H1 (cell line): Measurements from ENCODE around the gene HIBCH. TPM values are rescaled to one million over a fixed set of nuclear protein-coding genes. Genes with fewer than 3 reads are reported as not detected.

ENCODE experiments used
- CTCF ChIA-PET: fragments of 300-600 bp; sonication (Branson Sonifier 250); formaldehyde crosslinking; loops from one replicate; lab custom pipeline; 2021; ENCODE audit not compliant: partially characterized antibody; lab: Charles Lee
- POLR2A ChIA-PET: fragments of 300-600 bp; sonication (Branson Sonifier 250); formaldehyde crosslinking; loops from one replicate; lab custom pipeline; 2021; ENCODE audit warnings: inconsistent platforms; ENCODE audit not compliant: partially characterized antibody; lab: Charles Lee
- DNase-seq, 2 experiments: peaks; one replicate each; pipeline versions ENCODE4 v3.0.0 to v3.0.0-alpha.2; 2010 to 2022; ENCODE audit warnings: low spot score in 2 of 2, low read depth in 1 of 2, mixed read lengths in 1 of 2
- FAIRE-seq: peaks from 2 replicates; lab custom pipeline; 2011; peaks lifted over from hg19 to GRCh38; lab: Jason Lieb, UNC
- H2AFZ ChIP-seq: 2 replicates; pipeline ENCODE4 v1.8.1; 2012; ENCODE audit warnings: low read length, inconsistent platforms
- H2AK5ac ChIP-seq: 2 replicates; pipeline ENCODE4 v1.6.1; 2013; ENCODE audit warnings: low read depth, low read length
- H2BK120ac ChIP-seq: replicated peaks from 2 replicates; pipeline ENCODE3; 2013; ENCODE audit warnings: low read depth, low read length, inconsistent platforms
- H2BK12ac ChIP-seq: 2 replicates; pipeline ENCODE4 v1.6.1; 2013; ENCODE audit warnings: low read depth, low read length
- H2BK15ac ChIP-seq: 2 replicates; pipeline ENCODE4 v1.6.1; 2013; ENCODE audit warnings: low read length
- H2BK20ac ChIP-seq: 2 replicates; pipeline ENCODE4 v1.6.1; 2013; ENCODE audit warnings: low read length
- H2BK5ac ChIP-seq: 2 replicates; pipeline ENCODE4 v1.6.1; 2013; ENCODE audit warnings: low read depth, low read length
- H3K14ac ChIP-seq: 2 replicates; pipeline ENCODE4 v1.6.1; 2013; ENCODE audit warnings: inconsistent platforms; ENCODE audit not compliant: insufficient read length
- H3K18ac ChIP-seq: 2 replicates; pipeline ENCODE4 v1.6.1; 2013; ENCODE audit warnings: low read length; ENCODE audit errors: extremely low read depth
- H3K23ac ChIP-seq: 2 replicates; pipeline ENCODE4 v1.6.1; 2013; ENCODE audit warnings: inconsistent platforms; ENCODE audit not compliant: insufficient read length
- H3K23me2 ChIP-seq: 2 replicates; pipeline ENCODE4 v1.6.1; 2013; ENCODE audit warnings: low read depth, low read length
- H3K27ac ChIP-seq: 2 replicates; pipeline ENCODE4 v1.6.1; 2011; ENCODE audit warnings: low read depth, low read length, inconsistent platforms
- H3K27me3 ChIP-seq, 4 experiments: replicated peaks in 1 of 4; 1 replicate in 1 of 4; 2 replicates in 3 of 4; pipeline versions ENCODE4 v1.6.1 to v1.8.1; 2011 to 2013; ENCODE audit warnings: low read length in 3 of 4, mild to moderate bottlenecking in 3 of 4, inconsistent platforms in 2 of 4, mixed read lengths in 2 of 4, moderate library complexity in 1 of 4; ENCODE audit not compliant: control insufficient read depth in 3 of 4, insufficient read depth in 3 of 4; ENCODE audit errors: extremely low read depth in 1 of 4
- H3K36me3 ChIP-seq, 4 experiments: 2 replicates each; pipeline versions ENCODE4 v1.6.1 to v1.8.1; 2011 to 2013; ENCODE audit warnings: mild to moderate bottlenecking in 4 of 4, low read length in 3 of 4, moderate library complexity in 2 of 4, control low read depth in 1 of 4, inconsistent platforms in 1 of 4; ENCODE audit not compliant: insufficient read depth in 4 of 4, control insufficient read depth in 2 of 4
- H3K4ac ChIP-seq: replicated peaks from 2 replicates; pipeline ENCODE3; 2013; ENCODE audit warnings: low read length, low read depth, mixed read lengths, inconsistent platforms; ENCODE audit not compliant: insufficient read length
- H3K4me1 ChIP-seq, 4 experiments: replicated peaks in 1 of 4; 1 replicate in 1 of 4; 2 replicates in 3 of 4; pipeline versions ENCODE4 v1.6.1 to v1.8.1; 2011 to 2013; ENCODE audit warnings: low read length in 3 of 4, inconsistent platforms in 2 of 4, mixed read lengths in 1 of 4; ENCODE audit not compliant: insufficient read depth in 4 of 4, control insufficient read depth in 3 of 4
- H3K4me2 ChIP-seq, 2 experiments: 2 replicates each; pipeline versions ENCODE4 v1.6.1 to v1.8.1; 2011 to 2013; ENCODE audit warnings: low read depth in 2 of 2, low read length in 2 of 2, control low read depth in 1 of 2, inconsistent platforms in 1 of 2, mild to moderate bottlenecking in 1 of 2; ENCODE audit not compliant: insufficient read depth in 1 of 2
- H3K4me3 ChIP-seq, 4 experiments: fragments of 200-600, 300-600 bp in 1 of 4; sonication (generic), shearing (Covaris generic), sonication (Bioruptor Twin) in 1 of 4; 2 replicates each; pipeline versions ENCODE4 v1.5.1 to v1.8.1; 2011 to 2016; ENCODE audit warnings: low read length in 4 of 4, low read depth in 3 of 4, control low read depth in 2 of 4, inconsistent platforms in 2 of 4, mild to moderate bottlenecking in 2 of 4, mixed read lengths in 1 of 4, moderate library complexity in 1 of 4; ENCODE audit not compliant: insufficient read depth in 2 of 4; ENCODE audit errors: extremely low read depth in 1 of 4
- H3K56ac ChIP-seq: replicated peaks from 2 replicates; pipeline ENCODE3; 2013; ENCODE audit warnings: low read depth, mild to moderate bottlenecking, mixed read lengths, low read length, inconsistent platforms; ENCODE audit not compliant: insufficient read length
- H3K79me1 ChIP-seq: 2 replicates; pipeline ENCODE4 v1.6.1; 2013; ENCODE audit warnings: low read depth, low read length, control low read depth
- H3K79me2 ChIP-seq, 2 experiments: 2 replicates each; pipeline versions ENCODE4 v1.6.1 to v1.8.1; 2012 to 2013; ENCODE audit warnings: low read length in 2 of 2, mild to moderate bottlenecking in 2 of 2, inconsistent platforms in 1 of 2; ENCODE audit not compliant: insufficient read depth in 2 of 2, control insufficient read depth in 1 of 2
- H3K9ac ChIP-seq, 4 experiments: replicated peaks in 1 of 4; 1 replicate in 1 of 4; 2 replicates in 3 of 4; pipeline versions ENCODE4 v1.6.1 to v1.8.1; 2011 to 2013; ENCODE audit warnings: low read depth in 3 of 4, low read length in 3 of 4, control low read depth in 2 of 4, mild to moderate bottlenecking in 2 of 4, moderate library complexity in 2 of 4, inconsistent platforms in 1 of 4; ENCODE audit errors: extremely low read depth in 1 of 4
- H3K9me3 ChIP-seq, 2 experiments: 2 replicates each; pipeline versions ENCODE4 v1.6.1 to v1.8.1; 2012 to 2013; ENCODE audit warnings: mild to moderate bottlenecking in 2 of 2, moderate library complexity in 2 of 2, control low read depth in 1 of 2, inconsistent platforms in 1 of 2, low read depth in 1 of 2, low read length in 1 of 2, mixed read lengths in 1 of 2; ENCODE audit not compliant: insufficient read depth in 2 of 2
- H4K20me1 ChIP-seq, 2 experiments: replicated peaks in 1 of 2; 2 replicates each; pipeline versions ENCODE3 to v1.8.1; 2011 to 2013; ENCODE audit warnings: inconsistent platforms in 2 of 2, low read length in 2 of 2, mild to moderate bottlenecking in 1 of 2; ENCODE audit not compliant: insufficient read depth in 2 of 2, control insufficient read depth in 1 of 2
- H4K5ac ChIP-seq: 2 replicates; pipeline ENCODE4 v1.6.1; 2013; ENCODE audit warnings: low read length, low read depth, mixed read lengths, inconsistent platforms; ENCODE audit not compliant: insufficient read length
- H4K8ac ChIP-seq: 2 replicates; pipeline ENCODE4 v1.8.0; 2013; ENCODE audit warnings: mild to moderate bottlenecking, moderate library complexity, low read length, inconsistent platforms; ENCODE audit not compliant: insufficient read depth; ENCODE audit errors: extremely low read depth
- H4K91ac ChIP-seq: replicated peaks from 2 replicates; pipeline ENCODE3; 2013; ENCODE audit warnings: low read length, mixed read lengths, inconsistent platforms; ENCODE audit not compliant: insufficient read length
- CEBPB ChIP-seq: IDR thresholded peaks from 2 replicates; pipeline ENCODE4 v1.6.1; 2012; ENCODE audit warnings: low read depth, low read length
- CREB1 ChIP-seq: IDR thresholded peaks from 2 replicates; pipeline ENCODE4 v1.6.1; 2012; ENCODE audit warnings: inconsistent platforms
- EP300 ChIP-seq, 2 experiments: IDR thresholded peaks; 1 replicate in 1 of 2; 2 replicates in 1 of 2; pipeline ENCODE4 v1.6.1; 2011 to 2012; ENCODE audit warnings: low read depth in 2 of 2, low read length in 2 of 2, mild to moderate bottlenecking in 2 of 2, borderline replicate concordance in 1 of 2, inconsistent platforms in 1 of 2, moderate library complexity in 1 of 2
- HDAC2 ChIP-seq, 2 experiments: fragments of 300-600 bp in 1 of 2; sonication (generic) in 1 of 2; IDR thresholded peaks; 2 replicates each; pipeline ENCODE4 v1.6.1; 2011 to 2012; ENCODE audit warnings: low read depth in 2 of 2, low read length in 2 of 2, mild to moderate bottlenecking in 2 of 2, moderate library complexity in 2 of 2, borderline replicate concordance in 1 of 2, inconsistent platforms in 1 of 2
- KDM4A ChIP-seq: IDR thresholded peaks from one replicate; pipeline ENCODE4 v1.7.1; 2012; ENCODE audit warnings: low read depth, mild to moderate bottlenecking, moderate library complexity, low read length, inconsistent platforms; ENCODE audit not compliant: severe bottlenecking
- KDM5A ChIP-seq: fragments of 200-600 bp; IDR thresholded peaks from 2 replicates; pipeline ENCODE4 v1.7.1; 2012; ENCODE audit warnings: mild to moderate bottlenecking, low read length, inconsistent platforms, mixed read lengths
- MAFK ChIP-seq: IDR thresholded peaks from 2 replicates; pipeline ENCODE4 v1.6.1; 2012; ENCODE audit warnings: low read depth, mild to moderate bottlenecking, improper control_type of control experiment, low read length
- RXRA ChIP-seq: IDR thresholded peaks from 2 replicates; pipeline ENCODE4 v1.6.1; 2011; ENCODE audit warnings: low read depth, mild to moderate bottlenecking, low read length, moderate library complexity; ENCODE audit not compliant: insufficient read depth
- SIX5 ChIP-seq: IDR thresholded peaks from 2 replicates; pipeline ENCODE4 v1.6.1; 2011; ENCODE audit warnings: mild to moderate bottlenecking, low read depth, low read length
- TBP ChIP-seq: IDR thresholded peaks from 2 replicates; pipeline ENCODE4 v1.6.1; 2011; ENCODE audit warnings: low read depth, low read length, improper control_type of control experiment
- WGBS, 2 experiments: shearing (Covaris generic) in 1 of 2; methylation state at CpG; one replicate each; pipeline versions ENCODE4 v1.1.6 to v1.1.7; 2013 to 2015; ENCODE audit warnings: low lambda C conversion rate in 2 of 2, mixed read lengths in 2 of 2, inconsistent platforms in 1 of 2, low coverage in 1 of 2, missing lambda C conversion rate in 1 of 2; ENCODE audit not compliant: insufficient replicate concordance in 2 of 2, insufficient coverage in 1 of 2, insufficient read length in 1 of 2; ENCODE audit errors: extremely low coverage in 1 of 2, missing lambda C conversion rate in 1 of 2; 5-methylcytosine and 5-hydroxymethylcytosine counted together
- polyA plus RNA-seq, 7 experiments: library from polyadenylated mRNA; depleted of rRNA in 3 of 7; stranded (reverse) in 5 of 7; unstranded in 2 of 7; fragments of >200 nt in 5 of 7; fragments of 200-250 nt in 2 of 7; gene quantifications; 1 replicate in 5 of 7; 2 replicates in 1 of 7; 4 replicates in 1 of 7; pipeline versions ENCODE4 v1.2.1 to v1.2.3, GENCODE V29; 2011 to 2013; ENCODE audit warnings: missing spikeins in 2 of 7, mixed read lengths in 2 of 7
- total RNA-seq: library from RNA; stranded (reverse); fragmentation: NEBNext Ultra II Directional; extraction: Animal tissue kit (Norgen Biotek cat#: 25700); gene quantifications from 2 replicates; pipeline ENCODE4 v1.2.1, GENCODE V29; 2021

HIBCH gene
- total and polyA plus RNA-seq, 2 of the 8 experiments (the other 6 are each of a cell fraction or from before 2014, with no cell fraction given), result 7.5 to 31.8 TPM

GRCh38 chr2:190214426-190215194, 105.0 kb downstream of the HIBCH start:
- no peak overlapping the region for H3K4ac ChIP-seq
- H2BK5ac ChIP-seq, result peak overlapping the region; percentile 22; the same call in 1 of the 2 replicates
- no peaks in the 10 kb centered on the region; a peak in 2 of 8 replicates for H3K36me3 ChIP-seq
- H2BK15ac ChIP-seq, result no peak overlapping the region
- no peaks in the 10 kb centered on the region for H4K20me1 ChIP-seq
- H3K23me2 ChIP-seq, result 0 out of 2 replicates have a peak, but pooled peaks cover 2% of the 10 kb centered on the region
- no peak overlapping the region for H2AK5ac ChIP-seq
- no peak overlapping the region for H2BK20ac ChIP-seq
- peak overlapping the region in 1 of 2 experiments; percentile 42; a peak in 3 of 4 replicates for H3K4me2 ChIP-seq
- H4K91ac ChIP-seq, result peak overlapping the region; percentile 35
- 0 out of 2 replicates have a peak overlapping the region, but pooled peaks have one; percentile 4 for H3K18ac ChIP-seq
- POLR2A ChIA-PET, result no interaction called here
- H3K9ac ChIP-seq, result no peak overlapping the region
- no peak for FAIRE-seq
- no peak overlapping the region for H4K8ac ChIP-seq
- H2BK120ac ChIP-seq, result no peak overlapping the region
- no peaks in the 10 kb centered on the region for H3K79me1 ChIP-seq
- H3K23ac ChIP-seq, result no peak overlapping the region
- H3K9me3 ChIP-seq, result no peaks in the 10 kb centered on the region
- H3K4me1 ChIP-seq, result peaks cover 11 to 30% (median 17%) of the 10 kb centered on the region in 4 experiments
- H4K5ac ChIP-seq, result no peak overlapping the region
- DNase-seq, result no peak
- WGBS, 2 experiments, result 90% methylated on average over 7 of the region's 7 CpGs; no CpG with 5 or more reads in 1 of the 2 experiments
- no peak overlapping the region for H3K14ac ChIP-seq
- H2AFZ ChIP-seq, result no peak overlapping the region
- H2BK12ac ChIP-seq, result no peak overlapping the region
- H3K56ac ChIP-seq, result no peak overlapping the region
- H3K27me3 ChIP-seq, result no peaks in the 10 kb centered on the region
- H3K79me2 ChIP-seq, result no peaks in the 10 kb centered on the region
- no peak overlapping the region for H3K4me3 ChIP-seq
- no peak overlapping the region for H3K27ac ChIP-seq
- CTCF ChIA-PET, result interaction anchor here (2.5 kb wide), 1 partner anchor 100 kb away, joined by 11 read pairs; no protein-coding TSS in a partner anchor
- TF ChIP-seq MAFK, result no peak
- no peak for TF ChIP-seq TBP
- no peak for TF ChIP-seq SIX5
- TF ChIP-seq KDM5A, result no peak
- TF ChIP-seq EP300 (IDR thresholded peaks at IDR 0.05; ENCODE audit: borderline replicate concordance in 1 of 2, low read depth in 2 of 2, low read length in 2 of 2), result no peak
- no peak for TF ChIP-seq CEBPB
- TF ChIP-seq CREB1, result no peak
- no peak for TF ChIP-seq HDAC2 (IDR thresholded peaks at IDR 0.05; ENCODE audit: borderline replicate concordance in 1 of 2, low read depth in 2 of 2, low read length in 2 of 2)
- no peak for TF ChIP-seq RXRA
- no peak for TF ChIP-seq KDM4A
